ENCODE measurements around the gene ANKH.

The ANKH gene

DNA sequence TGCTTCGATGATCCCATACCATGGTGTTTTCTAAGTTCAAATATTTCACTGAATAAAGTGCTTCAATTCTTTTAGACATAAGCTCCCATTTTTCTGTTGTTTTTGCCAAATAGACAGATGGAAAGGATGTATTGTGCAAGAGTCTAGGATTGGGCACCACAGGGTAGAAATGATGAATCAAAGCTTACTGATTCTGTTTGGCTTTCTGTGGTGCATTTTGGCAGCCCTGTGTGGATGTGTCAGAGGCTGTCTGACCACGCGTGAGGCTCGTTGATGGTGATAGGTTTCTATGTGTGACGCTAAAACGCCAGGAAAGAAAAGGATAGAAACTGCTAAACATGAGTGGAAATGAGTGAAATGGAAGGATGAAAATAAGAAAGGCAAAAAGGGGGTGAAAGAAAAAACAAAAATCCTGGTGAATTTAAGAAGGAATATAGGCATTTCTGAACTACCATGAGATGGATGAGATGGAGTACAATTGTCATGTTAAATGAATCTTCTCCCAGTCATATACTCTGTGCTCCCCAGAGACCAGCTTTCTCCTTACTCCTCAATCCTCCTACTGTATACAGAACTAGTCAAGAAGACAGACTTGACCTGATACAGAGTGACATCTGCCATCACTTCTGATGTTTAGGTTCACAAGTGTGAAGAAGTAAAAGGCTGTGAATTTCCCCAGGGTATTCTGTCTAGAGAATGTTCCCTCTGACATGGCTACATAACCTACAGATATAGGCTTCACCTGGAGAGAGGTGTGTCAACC, 54.4 kb downstream of the ANKH start:
- DNase-seq, result no peak

GRCh38 chr5:14816374-14816998, 55.1 kb downstream of the ANKH start:
- TF ChIP-seq CTCF (IDR thresholded peaks at IDR 0.05; ENCODE audit: borderline replicate concordance, extremely low read depth, low read length, poor library complexity, severe bottlenecking) (no peak), EZH2 (IDR thresholded peaks at IDR 0.05; ENCODE audit: borderline replicate concordance, low read depth, low read length, severe bottlenecking) (no peak)
- Histone ChIP-seq H3K9me3 (ENCODE audit: insufficient read depth, low read length, severe bottlenecking) (no peaks in the 10 kb centered on the region), H3K27ac (ENCODE audit: low read length) (no peak overlapping the region), H4K20me1 (ENCODE audit: insufficient read depth, low read length) (peaks cover 19% of the 10 kb centered on the region; the same call in 1 of the 2 replicates), H3K27me3 (ENCODE audit: insufficient read depth, low read length, poor library complexity) (no peaks in the 10 kb centered on the region), H3K9ac (ENCODE audit: low read depth, low read length) (no peak overlapping the region), H3K79me2 (ENCODE audit: insufficient read depth, low read length) (peaks cover 67% of the 10 kb centered on the region), H3K4me2 (ENCODE audit: insufficient read depth, low read length) (no peak overlapping the region), H3K4me3 (ENCODE audit: low read depth in 1 of 2, low read length in 2 of 2) (no peak overlapping the region), H3K36me3 (ENCODE audit: insufficient read depth, low read length) (no peaks in the 10 kb centered on the region), H2AFZ (ENCODE audit: low read depth, low read length) (no peak overlapping the region), H3K4me1 (ENCODE audit: insufficient read depth, low read length) (peaks cover 26% of the 10 kb centered on the region)
- no peak for DNase-seq
- no peak for ATAC-seq (ENCODE audit: insufficient read depth, low read depth)

More for the DNA sequence above, 54.4 kb downstream of the ANKH start:
- Histone ChIP-seq H3K36me3 (ENCODE audit: insufficient read depth, low read length) (no peaks in the 10 kb centered on the region), H3K9me3 (ENCODE audit: insufficient read depth, low read length, severe bottlenecking) (no peaks in the 10 kb centered on the region), H3K9ac (ENCODE audit: low read depth, low read length) (no peak overlapping the region), H3K4me2 (ENCODE audit: insufficient read depth, low read length) (no peak overlapping the region), H3K27me3 (ENCODE audit: insufficient read depth, low read length, poor library complexity) (no peaks in the 10 kb centered on the region), H3K4me1 (ENCODE audit: insufficient read depth, low read length) (peaks cover 19% of the 10 kb centered on the region), H3K79me2 (ENCODE audit: insufficient read depth, low read length) (peaks cover 73% of the 10 kb centered on the region), H2AFZ (ENCODE audit: low read depth, low read length) (no peak overlapping the region), H4K20me1 (ENCODE audit: insufficient read depth, low read length) (peaks cover 19% of the 10 kb centered on the region; the same call in 1 of the 2 replicates), H3K4me3 (ENCODE audit: low read depth in 1 of 2, low read length in 2 of 2) (no peak overlapping the region), H3K27ac (ENCODE audit: low read length) (no peak overlapping the region)
- TF ChIP-seq CTCF (IDR thresholded peaks at IDR 0.05; ENCODE audit: borderline replicate concordance, extremely low read depth, low read length, poor library complexity, severe bottlenecking) (no peak), EZH2 (IDR thresholded peaks at IDR 0.05; ENCODE audit: borderline replicate concordance, low read depth, low read length, severe bottlenecking) (no peak)
- no peak for ATAC-seq (ENCODE audit: insufficient read depth, low read depth)

GRCh38 chr5:14813747-14814146, 57.8 kb downstream of the ANKH start:
- no peak for ATAC-seq (ENCODE audit: insufficient read depth, low read depth)
- Histone ChIP-seq H2AFZ (ENCODE audit: low read depth, low read length) (no peak overlapping the region), H3K36me3 (ENCODE audit: insufficient read depth, low read length) (no peaks in the 10 kb centered on the region), H3K4me2 (ENCODE audit: insufficient read depth, low read length) (no peak overlapping the region), H4K20me1 (ENCODE audit: insufficient read depth, low read length) (peaks cover 9% of the 10 kb centered on the region; the same call in 1 of the 2 replicates), H3K9ac (ENCODE audit: low read depth, low read length) (no peak overlapping the region), H3K4me1 (ENCODE audit: insufficient read depth, low read length) (peaks cover 50% of the 10 kb centered on the region), H3K27ac (ENCODE audit: low read length) (0 out of 2 replicates have a peak overlapping the region, but pooled peaks have one; percentile 25), H3K27me3 (ENCODE audit: insufficient read depth, low read length, poor library complexity) (no peaks in the 10 kb centered on the region), H3K9me3 (ENCODE audit: insufficient read depth, low read length, severe bottlenecking) (no peaks in the 10 kb centered on the region), H3K4me3 (ENCODE audit: low read depth in 1 of 2, low read length in 2 of 2) (no peak overlapping the region), H3K79me2 (ENCODE audit: insufficient read depth, low read length) (peaks cover 50% of the 10 kb centered on the region)
- TF ChIP-seq CTCF (IDR thresholded peaks at IDR 0.05; ENCODE audit: borderline replicate concordance, extremely low read depth, low read length, poor library complexity, severe bottlenecking), result no peak
- no peak for TF ChIP-seq EZH2 (IDR thresholded peaks at IDR 0.05; ENCODE audit: borderline replicate concordance, low read depth, low read length, severe bottlenecking)
- no peak for DNase-seq

All from DND-41 (cell line).